ENCODE results near the gene KLF16. TPM values are rescaled to one million over a fixed set of nuclear protein-coding genes. Genes with fewer than 3 reads are reported as not detected.

Gene KLF16
- total RNA-seq, 2 donors from 2014 or later: 7.7 to 11.0 TPM

GRCh38 chr19:1851654-1852580, 11.5 kb downstream of the KLF16 start:
- Histone ChIP-seq H3K36me3 (no peaks in the 10 kb centered on the region), H3K4me3 (no peak overlapping the region), H3K27ac (no peak overlapping the region), H3K27me3 (replicated peaks; ENCODE audit: insufficient read depth) (no peaks in the 10 kb centered on the region), H3K9me3 (no peaks in the 10 kb centered on the region), H3K4me1 (ENCODE audit: control insufficient read depth in 1 of 2, low read depth in 2 of 2) (peaks cover 22 to 34% of the 10 kb centered on the region in 2 donors)
- no peak for DNase-seq (ENCODE audit: low spot score)
- no peak for TF ChIP-seq CTCF (IDR thresholded peaks at IDR 0.05)
- ATAC-seq (ENCODE audit: insufficient number of reproducible peaks, low FRiP score, low read depth): no peak

- no peak overlapping the region for H3K4me3 ChIP-seq
- DNase-seq (ENCODE audit: low spot score) (no peak), ATAC-seq (ENCODE audit: insufficient number of reproducible peaks, low FRiP score, low read depth) (no peak)
- H3K27ac ChIP-seq: no peak overlapping the region
- no peaks in the 10 kb centered on the region for H3K27me3 ChIP-seq (replicated peaks; ENCODE audit: insufficient read depth)
- H3K9me3 ChIP-seq: no peaks in the 10 kb centered on the region
- peaks cover 30 to 36% of the 10 kb centered on the region in 2 donors for H3K4me1 ChIP-seq (ENCODE audit: control insufficient read depth in 1 of 2, low read depth in 2 of 2)
- no peak for TF ChIP-seq CTCF (IDR thresholded peaks at IDR 0.05)
- H3K36me3 ChIP-seq: no peaks in the 10 kb centered on the region
Measured at GRCh38 chr19:1850809-1851653, 12.3 kb downstream of the KLF16 start.

- no peak overlapping the region for H3K4me3 ChIP-seq
- H3K4me1 ChIP-seq (ENCODE audit: control insufficient read depth in 1 of 2, low read depth in 2 of 2): peaks cover 24 to 39% of the 10 kb centered on the region in 2 donors
- H3K27ac ChIP-seq: no peak overlapping the region
- H3K27me3 ChIP-seq (replicated peaks; ENCODE audit: insufficient read depth): no peaks in the 10 kb centered on the region
- TF ChIP-seq CTCF (IDR thresholded peaks at IDR 0.05): no peak
- ATAC-seq (ENCODE audit: insufficient number of reproducible peaks, low FRiP score, low read depth): no peak
- no peaks in the 10 kb centered on the region for H3K9me3 ChIP-seq
- no peaks in the 10 kb centered on the region for H3K36me3 ChIP-seq
- DNase-seq (ENCODE audit: low spot score): no peak
Measured at GRCh38 chr19:1849886-1850398, 13.4 kb downstream of the KLF16 start.

GRCh38 chr19:1849132-1849474, 14.3 kb downstream of the KLF16 start:
- Histone ChIP-seq H3K4me3 (no peak overlapping the region), H3K4me1 (ENCODE audit: control insufficient read depth in 1 of 2, low read depth in 2 of 2) (peaks cover 28 to 42% of the 10 kb centered on the region in 2 donors)

More at GRCh38 chr19:1849132-1849474, 14.3 kb downstream of the KLF16 start:
- H3K27ac ChIP-seq: no peak overlapping the region
- H3K27me3 ChIP-seq (replicated peaks; ENCODE audit: insufficient read depth): no peaks in the 10 kb centered on the region
- no peak for TF ChIP-seq CTCF (IDR thresholded peaks at IDR 0.05)
- ATAC-seq (ENCODE audit: insufficient number of reproducible peaks, low FRiP score, low read depth) (no peak), DNase-seq (ENCODE audit: low spot score) (no peak)
- H3K9me3 ChIP-seq: no peaks in the 10 kb centered on the region
- H3K36me3 ChIP-seq: no peaks in the 10 kb centered on the region

Measured in thoracic aorta (tissue), 2 donors.